Liver (tissue), 9 donors: Measurements from ENCODE around the gene TMEM141. TPM values are rescaled to one million over a fixed set of nuclear protein-coding genes. Genes with fewer than 3 reads are reported as not detected.

Source experiments
- DNase-seq: peaks from one replicate; pipeline ENCODE4 v3.0.0-alpha.2; 2017; ENCODE audit warnings: low spot score
- H3K27ac ChIP-seq, 2 donors: one replicate each; pipeline ENCODE4 v1.7.0; 2013; ENCODE audit warnings: inconsistent platforms in 2 of 2, low read length in 2 of 2, control low read depth in 1 of 2, low read depth in 1 of 2, mild to moderate bottlenecking in 1 of 2
- H3K27me3 ChIP-seq, 4 donors: one replicate each; pipeline versions ENCODE4 v1.6.1 to v1.7.0; 2013; ENCODE audit warnings: low read length in 3 of 4, inconsistent platforms in 1 of 4, mild to moderate bottlenecking in 1 of 4, moderate library complexity in 1 of 4; ENCODE audit not compliant: control insufficient read depth in 4 of 4, insufficient read depth in 4 of 4
- H3K36me3 ChIP-seq, 4 donors: one replicate each; pipeline versions ENCODE4 v1.6.1 to v1.7.0; 2013; ENCODE audit warnings: low read length in 3 of 4, mild to moderate bottlenecking in 3 of 4, low read depth in 1 of 4, moderate library complexity in 1 of 4; ENCODE audit not compliant: control insufficient read depth in 4 of 4, insufficient read depth in 3 of 4
- H3K4me1 ChIP-seq, 4 donors: one replicate each; pipeline versions ENCODE4 v1.6.1 to v1.7.0; 2013; ENCODE audit warnings: low read length in 3 of 4, mild to moderate bottlenecking in 3 of 4, moderate library complexity in 1 of 4; ENCODE audit not compliant: control insufficient read depth in 4 of 4, insufficient read depth in 4 of 4
- H3K4me3 ChIP-seq, 3 donors: one replicate each; pipeline versions ENCODE4 v1.6.1 to v1.7.0; 2013; ENCODE audit warnings: low read length in 3 of 3, control low read depth in 1 of 3, low read depth in 1 of 3, mild to moderate bottlenecking in 1 of 3
- H3K9ac ChIP-seq, 2 donors: one replicate each; pipeline ENCODE4 v1.7.0; 2013; ENCODE audit warnings: low read length in 2 of 2, mild to moderate bottlenecking in 2 of 2, moderate library complexity in 2 of 2, control low read depth in 1 of 2, low read depth in 1 of 2
- H3K9me3 ChIP-seq, 4 donors: one replicate each; pipeline versions ENCODE4 v1.6.1 to v1.7.0; 2013; ENCODE audit warnings: low read length in 3 of 4; ENCODE audit not compliant: control insufficient read depth in 4 of 4
- ATF3 ChIP-seq: IDR thresholded peaks from 2 replicates; pipeline ENCODE4 v1.6.1; 2016; ENCODE audit warnings: antibody characterized with exemption
- CTCF ChIP-seq: fragments of 150-350 bp; IDR thresholded peaks from 2 replicates; pipeline ENCODE4 v1.5.1; 2017; ENCODE audit warnings: improper control_type of control experiment, low read depth, low read length; ENCODE audit not compliant: missing input control
- EGR1 ChIP-seq, 2 donors: IDR thresholded peaks; 2 replicates each; pipeline ENCODE4 v1.6.1; 2016 to 2018; ENCODE audit warnings: antibody characterized with exemption in 2 of 2, low read depth in 2 of 2
- FOXA1 ChIP-seq: IDR thresholded peaks from 2 replicates; pipeline ENCODE4 v1.6.1; 2016; ENCODE audit warnings: antibody characterized with exemption
- FOXA2 ChIP-seq: IDR thresholded peaks from 2 replicates; pipeline ENCODE4 v1.6.1; 2016; ENCODE audit warnings: antibody characterized with exemption
- GABPA ChIP-seq, 2 donors: IDR thresholded peaks in 1 of 2; conservative IDR thresholded peaks in 1 of 2; 2 replicates each; pipeline ENCODE4 v1.6.1; 2016; ENCODE audit warnings: antibody characterized with exemption in 2 of 2, mild to moderate bottlenecking in 1 of 2, moderate library complexity in 1 of 2
- HNF4A ChIP-seq, 2 donors: conservative IDR thresholded peaks; 2 replicates each; pipeline ENCODE4 v1.6.1; 2016; ENCODE audit warnings: antibody characterized with exemption in 2 of 2, mild to moderate bottlenecking in 2 of 2
- HNF4G ChIP-seq: IDR thresholded peaks from 2 replicates; pipeline ENCODE4 v1.6.1; 2016; ENCODE audit warnings: antibody characterized with exemption
- JUND ChIP-seq, 2 donors: IDR thresholded peaks; 2 replicates each; pipeline ENCODE4 v1.6.1; 2016; ENCODE audit warnings: antibody characterized with exemption in 2 of 2
- MAX ChIP-seq: IDR thresholded peaks from 2 replicates; pipeline ENCODE4 v1.6.1; 2016; ENCODE audit warnings: antibody characterized with exemption
- NR2F2 ChIP-seq: IDR thresholded peaks from 2 replicates; pipeline ENCODE4 v1.6.1; 2016; ENCODE audit warnings: antibody characterized with exemption
- RAD21 ChIP-seq, 2 donors: IDR thresholded peaks; 2 replicates each; pipeline ENCODE4 v1.6.1; 2016; ENCODE audit warnings: antibody characterized with exemption in 2 of 2, mild to moderate bottlenecking in 2 of 2
- REST ChIP-seq: IDR thresholded peaks from 2 replicates; pipeline ENCODE4 v1.6.1; 2016; ENCODE audit warnings: antibody characterized with exemption, mild to moderate bottlenecking
- RXRA ChIP-seq, 2 donors: IDR thresholded peaks; 2 replicates each; pipeline ENCODE4 v1.6.1; 2017 to 2018; ENCODE audit warnings: antibody characterized with exemption in 2 of 2, mild to moderate bottlenecking in 1 of 2
- SP1 ChIP-seq: IDR thresholded peaks from 2 replicates; pipeline ENCODE4 v1.6.1; 2018; ENCODE audit warnings: antibody characterized with exemption, mild to moderate bottlenecking
- TAF1 ChIP-seq: conservative IDR thresholded peaks from 2 replicates; pipeline ENCODE4 v1.6.1; 2016; ENCODE audit warnings: antibody characterized with exemption, mild to moderate bottlenecking
- YY1 ChIP-seq: IDR thresholded peaks from 2 replicates; pipeline ENCODE4 v1.6.1; 2016; ENCODE audit warnings: antibody characterized with exemption, mild to moderate bottlenecking
- ZBTB33 ChIP-seq: IDR thresholded peaks from 2 replicates; pipeline ENCODE4 v1.6.1; 2016; ENCODE audit warnings: antibody characterized with exemption
- WGBS: extraction: QIAGEN DNeasy Blood & Tissue Kit; methylation state at CpG from one replicate; pipeline ENCODE4 v1.1.7; 2013; 5-methylcytosine and 5-hydroxymethylcytosine counted together
- polyA plus RNA-seq, 2 donors: library from polyadenylated mRNA; stranded (reverse) in 1 of 2; unstranded in 1 of 2; fragments of 200-250 nt in 1 of 2; fragments of >200 nt in 1 of 2; fragmentation: Nextera tagmentation in 1 of 2; extraction: Ambion mirVana in 1 of 2; gene quantifications; one replicate each; pipeline versions ENCODE4 v1.2.1 to v1.2.3, GENCODE V29; 2013 to 2015
- total RNA-seq, 2 donors: library from RNA; depleted of rRNA; stranded (reverse); fragments of >200 nt; gene quantifications; one replicate each; pipeline ENCODE4 v1.2.3, GENCODE V29; 2014
- donor health status: healthy.
- donor health status: healthy.
- donor health status: healthy.
- donor health status: healthy.
- donor health status: healthy.

Gene TMEM141
- total and polyA plus RNA-seq, 4 donors: 32.2 to 74.7 (median 66.2) TPM

GRCh38 chr9:136793086-136793946, 2.2 kb downstream of the TMEM141 start:
- Histone ChIP-seq H3K27ac (no peak overlapping the region), H3K27me3 (no peaks in the 10 kb centered on the region), H3K4me1 (peaks cover 6 to 39% (median 30%) of the 10 kb centered on the region in 4 donors), H3K9ac (no peak overlapping the region), H3K4me3 (no peak overlapping the region), H3K36me3 (peaks cover 0 to 2% (median under 1%) of the 10 kb centered on the region in 4 donors), H3K9me3 (no peaks in the 10 kb centered on the region)
- WGBS: 76% methylated on average over 17 of the region's 17 CpGs
- DNase-seq: peak; percentile 64
- no peak for TF ChIP-seq TAF1
- no peak for TF ChIP-seq FOXA1
- no peak for TF ChIP-seq REST
- no peak for TF ChIP-seq JUND (IDR thresholded peaks at IDR 0.05)
- TF ChIP-seq ATF3: no peak
- no peak for TF ChIP-seq FOXA2
- no peak for TF ChIP-seq HNF4G
- TF ChIP-seq RXRA (IDR thresholded peaks at IDR 0.05): no peak
- no peak for TF ChIP-seq SP1
- TF ChIP-seq CTCF: no peak
- TF ChIP-seq ZBTB33: no peak
- no peak for TF ChIP-seq YY1
- TF ChIP-seq NR2F2: no peak
- no peak for TF ChIP-seq HNF4A (conservative IDR thresholded peaks at IDR 0.05)
- TF ChIP-seq MAX: no peak
- TF ChIP-seq GABPA (IDR thresholded peaks at IDR 0.05 in 1 of 2, conservative IDR thresholded peaks at IDR 0.05 in 1 of 2): no peak
- TF ChIP-seq RAD21 (IDR thresholded peaks at IDR 0.05): no peak
- TF ChIP-seq EGR1 (IDR thresholded peaks at IDR 0.05; ENCODE audit: low read depth in 2 of 2): no peak
